IMR-90 (cell line): ENCODE results near the gene MRPL28. TPM values are rescaled to one million over a fixed set of nuclear protein-coding genes. Genes with fewer than 3 reads are reported as not detected.

Experiments
- ATAC-seq: fragments of 200-7000 bp; cut with Tn5 transposase; 2 replicates; pipeline ENCODE4 v1.9.1; 2020; ENCODE audit warnings: low read depth, mild to moderate bottlenecking, moderate library complexity
- BruUV-seq: library from RNA; stranded (reverse); fragments of 400-500 nt; replicated peaks from 2 replicates; lab custom pipeline; 2021; lab: Mats Ljungman, UMichigan
- CTCF ChIA-PET: fragments of 300-600 bp; formaldehyde crosslinking; extraction: SDS; loops from one replicate; lab custom pipeline; 2021; ENCODE audit warnings: antibody characterized with exemption; lab: Yijun Ruan, JAX
- POLR2A ChIA-PET: fragments of 300-600 bp; sonication (Branson Sonifier 250); formaldehyde crosslinking; loops from one replicate; lab custom pipeline; 2022; ENCODE audit warnings: antibody characterized with exemption; ENCODE audit not compliant: unreplicated experiment; lab: Charles Lee
- DNase-seq: peaks from one replicate; pipeline ENCODE4 v3.0.0; 2013
- H2AFZ ChIP-seq: replicated peaks from 2 replicates; pipeline ENCODE3; 2013; ENCODE audit warnings: low read length, mild to moderate bottlenecking; ENCODE audit not compliant: poor library complexity
- H2AK5ac ChIP-seq: 2 replicates; pipeline ENCODE4 v1.6.1; 2013; ENCODE audit warnings: low read depth, low read length, inconsistent platforms
- H2AK9ac ChIP-seq: replicated peaks from 2 replicates; pipeline ENCODE3; 2013; ENCODE audit warnings: mild to moderate bottlenecking, low read depth, low read length, moderate library complexity; ENCODE audit not compliant: poor library complexity
- H2BK120ac ChIP-seq: 2 replicates; pipeline ENCODE4 v1.6.1; 2013; ENCODE audit warnings: low read depth, low read length, inconsistent platforms
- H2BK15ac ChIP-seq: 3 replicates; pipeline ENCODE4 v1.6.1; 2013; ENCODE audit warnings: low read depth, low read length, inconsistent platforms
- H2BK20ac ChIP-seq: 2 replicates; pipeline ENCODE4 v1.6.1; 2013; ENCODE audit warnings: low read depth, mild to moderate bottlenecking, inconsistent platforms, low read length, moderate library complexity
- H2BK5ac ChIP-seq: 2 replicates; pipeline ENCODE4 v1.6.1; 2013; ENCODE audit warnings: mild to moderate bottlenecking, low read depth, low read length, inconsistent platforms; ENCODE audit not compliant: poor library complexity, severe bottlenecking
- H3K14ac ChIP-seq: replicated peaks from 2 replicates; pipeline ENCODE4 v1.6.1; 2013; ENCODE audit warnings: low read depth, low read length, inconsistent platforms
- H3K18ac ChIP-seq: 2 replicates; pipeline ENCODE4 v1.6.1; 2013; ENCODE audit warnings: low read depth, low read length, control low read depth
- H3K23ac ChIP-seq: 2 replicates; pipeline ENCODE4 v1.6.1; 2013; ENCODE audit warnings: low read depth, low read length, inconsistent platforms
- H3K27ac ChIP-seq: 2 replicates; pipeline ENCODE4 v1.5.1; 2013; ENCODE audit warnings: mild to moderate bottlenecking, control low read depth, low read length; ENCODE audit not compliant: insufficient read depth
- H3K27me3 ChIP-seq: 2 replicates; pipeline ENCODE4 v1.6.1; 2013; ENCODE audit warnings: low read length; ENCODE audit not compliant: control insufficient read depth, insufficient read depth
- H3K36me3 ChIP-seq: 2 replicates; pipeline ENCODE4 v1.6.1; 2013; ENCODE audit warnings: low read length, mixed read lengths; ENCODE audit not compliant: control insufficient read depth, insufficient read depth
- H3K4ac ChIP-seq: 2 replicates; pipeline ENCODE4 v1.6.1; 2013; ENCODE audit warnings: low read depth, low read length, inconsistent platforms
- H3K4me1 ChIP-seq: 2 replicates; pipeline ENCODE4 v1.6.1; 2013; ENCODE audit warnings: low read length, mixed read lengths; ENCODE audit not compliant: control insufficient read depth, insufficient read depth
- H3K4me2 ChIP-seq: 2 replicates; pipeline ENCODE4 v1.6.1; 2013; ENCODE audit warnings: low read depth, mild to moderate bottlenecking, control low read depth, low read length, moderate library complexity
- H3K4me3 ChIP-seq: 2 replicates; pipeline ENCODE4 v1.5.1; 2013; ENCODE audit warnings: low read depth, mild to moderate bottlenecking, control low read depth, low read length, moderate library complexity; ENCODE audit not compliant: insufficient read depth
- H3K56ac ChIP-seq: 2 replicates; pipeline ENCODE4 v1.6.1; 2013; ENCODE audit warnings: low read length, inconsistent platforms; ENCODE audit not compliant: insufficient read depth; ENCODE audit errors: extremely low read depth
- H3K79me1 ChIP-seq, 2 experiments: 2 replicates each; pipeline ENCODE4 v1.6.1; 2013; ENCODE audit warnings: low read length in 2 of 2, inconsistent platforms in 1 of 2, low read depth in 1 of 2
- H3K9ac ChIP-seq: 2 replicates; pipeline ENCODE4 v1.6.1; 2013; ENCODE audit warnings: low read depth, low read length, control low read depth
- H3K9me1 ChIP-seq: 2 replicates; pipeline ENCODE4 v1.6.1; 2013; ENCODE audit warnings: low read length, inconsistent platforms; ENCODE audit not compliant: insufficient read depth
- H3K9me3 ChIP-seq: 2 replicates; pipeline ENCODE4 v1.6.1; 2013; ENCODE audit warnings: low read length; ENCODE audit not compliant: control insufficient read depth, insufficient read depth
- H4K20me1 ChIP-seq: 2 replicates; pipeline ENCODE4 v1.6.1; 2013; ENCODE audit warnings: low read length, inconsistent platforms; ENCODE audit not compliant: insufficient read depth
- H4K5ac ChIP-seq: 2 replicates; pipeline ENCODE4 v1.6.1; 2013; ENCODE audit warnings: mild to moderate bottlenecking, low read depth, low read length, control low read depth
- H4K8ac ChIP-seq, 2 experiments: 2 replicates each; pipeline ENCODE4 v1.6.1; 2013; ENCODE audit warnings: low read depth in 2 of 2, low read length in 2 of 2, control low read depth in 1 of 2, inconsistent platforms in 1 of 2
- H4K91ac ChIP-seq: 2 replicates; pipeline ENCODE4 v1.6.1; 2013; ENCODE audit warnings: low read depth, low read length, inconsistent platforms; ENCODE audit not compliant: insufficient read depth
- BHLHE40 ChIP-seq: fragments of 150-350 bp; IDR thresholded peaks from 2 replicates; pipeline ENCODE4 v1.6.1; 2016; ENCODE audit warnings: mild to moderate bottlenecking, low read depth, low read length
- CEBPB ChIP-seq: IDR thresholded peaks from 2 replicates; pipeline ENCODE4 v1.6.1; 2012; ENCODE audit warnings: low read depth, low read length, improper control_type of control experiment
- CHD1 ChIP-seq: IDR thresholded peaks from 2 replicates; pipeline ENCODE4 v1.6.1; 2012; ENCODE audit warnings: low read depth, low read length, improper control_type of control experiment
- CTCF ChIP-seq: conservative IDR thresholded peaks from 2 replicates; pipeline ENCODE4 v1.5.1; 2012; ENCODE audit warnings: mild to moderate bottlenecking, low read depth, low read length, improper control_type of control experiment
- FOS ChIP-seq: fragments of 150-350 bp; IDR thresholded peaks from 2 replicates; pipeline ENCODE4 v1.6.1; 2016; ENCODE audit warnings: low read depth, low read length
- MAFK ChIP-seq: IDR thresholded peaks from 2 replicates; pipeline ENCODE4 v1.6.1; 2012; ENCODE audit warnings: low read depth, low read length, improper control_type of control experiment
- MAZ ChIP-seq: IDR thresholded peaks from 2 replicates; pipeline ENCODE4 v1.6.1; 2012; ENCODE audit warnings: low read depth, mild to moderate bottlenecking, low read length, improper control_type of control experiment, moderate library complexity, borderline replicate concordance
- MXI1 ChIP-seq: IDR thresholded peaks from 2 replicates; pipeline ENCODE4 v1.6.1; 2012; ENCODE audit warnings: low read depth, mild to moderate bottlenecking, low read length, moderate library complexity, borderline replicate concordance
- NFE2L2 ChIP-seq: fragments of 150-350 bp; IDR thresholded peaks from 2 replicates; pipeline ENCODE4 v1.6.1; 2016; ENCODE audit warnings: low read depth, mild to moderate bottlenecking, low read length
- POLR2A ChIP-seq: IDR thresholded peaks from 2 replicates; pipeline ENCODE4 v1.6.1; 2012; ENCODE audit warnings: mild to moderate bottlenecking, low read depth, low read length
- RAD21 ChIP-seq: IDR thresholded peaks from 2 replicates; pipeline ENCODE4 v1.6.1; 2012; ENCODE audit warnings: low read length, improper control_type of control experiment
- RCOR1 ChIP-seq: IDR thresholded peaks from 2 replicates; pipeline ENCODE4 v1.6.1; 2012; ENCODE audit warnings: mild to moderate bottlenecking, low read length, improper control_type of control experiment; ENCODE audit not compliant: insufficient replicate concordance
- RFX5 ChIP-seq: IDR thresholded peaks from 2 replicates; pipeline ENCODE4 v1.8.0; 2012; ENCODE audit warnings: low read depth, mild to moderate bottlenecking, low read length, moderate library complexity
- SMC3 ChIP-seq: fragments of 150-350 bp; IDR thresholded peaks from 2 replicates; pipeline ENCODE4 v1.6.1; 2016; ENCODE audit warnings: low read depth, mild to moderate bottlenecking, antibody characterized with exemption, low read length, moderate library complexity
- WGBS, 2 experiments: methylation state at CpG; one replicate each; pipeline versions ENCODE4 v1.1.5 to v1.1.7; 2013; ENCODE audit warnings: missing lambda C conversion rate in 2 of 2; ENCODE audit not compliant: insufficient read length in 1 of 2; ENCODE audit errors: extremely low coverage in 2 of 2; 5-methylcytosine and 5-hydroxymethylcytosine counted together
- dilution Hi-C: fragments of 300-500 bp; cut with HindIII; formaldehyde crosslinking; loops from one replicate; pipeline ENCODE4 v1.14.3; 2018; ENCODE audit warnings: low sequenced_read_pairs; ENCODE audit not compliant: unreplicated experiment
- in situ Hi-C: fragments of 300-500 bp; cut with MboI; formaldehyde crosslinking; loops from 3 replicates; pipeline ENCODE4 v1.14.3; 2019; ENCODE audit warnings: low sequenced_read_pairs, inconsistent platforms, mixed read lengths
- intact Hi-C: fragments of 100-400 bp; cut with micrococcal nuclease; formaldehyde crosslinking; loops from 2 replicates; pipeline ENCODE4 v1.10.0; 2022
- polyA plus RNA-seq, 3 experiments: library from polyadenylated mRNA; depleted of rRNA; stranded (reverse); fragments of >200 nt; gene quantifications; 2 replicates each; pipeline ENCODE4 v1.2.3, GENCODE V29; 2012; ENCODE audit warnings: low replicate concordance in 1 of 3
- total RNA-seq: library from RNA; depleted of rRNA; stranded (reverse); fragments of >200 nt; gene quantifications from 2 replicates; pipeline ENCODE4 v1.2.3, GENCODE V29; 2012
- TF ChIP-seq, protein P1 (sequence below): fragments of 150-350 bp; IDR thresholded peaks from 2 replicates; pipeline ENCODE4 v1.6.1; 2016; ENCODE audit warnings: low read depth, mild to moderate bottlenecking, low read length, moderate library complexity, borderline replicate concordance
- TF ChIP-seq, protein P2 (sequence below): fragments of 150-350 bp; IDR thresholded peaks from 2 replicates; pipeline ENCODE4 v1.6.1; 2017; ENCODE audit warnings: mild to moderate bottlenecking, antibody characterized with exemption, low read length, low read depth

The MRPL28 gene
- total and polyA plus RNA-seq, 2 of the 4 experiments (the other 2 are of a cell fraction) = 104 to 181 TPM

DNA sequence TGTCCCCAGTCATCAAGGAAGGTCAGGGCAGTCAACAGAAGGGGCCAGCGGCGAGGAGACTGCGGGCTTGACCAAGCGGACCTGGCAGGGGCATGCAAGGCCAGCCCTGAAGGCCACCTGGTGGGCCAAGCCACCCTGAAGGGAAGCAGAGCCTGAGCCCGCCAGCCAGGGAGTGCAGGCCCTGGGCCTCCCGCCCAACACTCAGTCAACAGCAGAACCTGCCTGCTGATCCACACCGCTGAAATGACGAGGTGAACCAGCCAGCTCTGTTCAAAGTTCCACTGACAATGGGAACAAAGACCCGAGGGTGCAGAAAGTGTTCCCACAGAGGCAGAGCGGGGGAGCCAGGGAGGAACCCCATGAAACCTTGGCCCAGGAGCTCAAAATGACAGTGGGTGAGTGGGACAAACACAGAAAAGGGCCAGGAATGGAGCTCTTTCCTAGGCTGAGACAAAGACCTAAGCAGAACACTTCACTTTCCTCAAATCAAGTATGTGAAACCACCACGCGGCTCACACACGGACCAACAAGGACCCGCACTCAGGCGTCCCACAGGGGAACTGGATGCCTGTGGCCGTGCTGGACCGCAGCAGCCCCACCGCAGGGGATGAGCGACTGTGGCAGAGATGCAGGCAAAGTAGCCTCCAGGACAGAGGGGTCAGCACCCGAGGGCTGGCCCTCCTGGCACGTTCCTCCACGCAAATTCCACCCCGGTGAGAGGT is 29.8 kb downstream of the MRPL28 start:
- BruUV-seq = no TSS peak
- H2AFZ ChIP-seq = no peak overlapping the region
- ChIA-PET POLR2A (no interaction called here), CTCF (no interaction called here)
- H3K18ac ChIP-seq = no peak overlapping the region
- ATAC-seq = no peak
- peaks cover 66% of the 10 kb centered on the region for H4K20me1 ChIP-seq
- no peak overlapping the region for H3K4me3 ChIP-seq
- no peaks in the 10 kb centered on the region for H3K9me3 ChIP-seq
- H3K14ac ChIP-seq = no peak overlapping the region
- H2AK5ac ChIP-seq = no peak overlapping the region
- H3K36me3 ChIP-seq = peaks cover 7% of the 10 kb centered on the region
- no peak overlapping the region for H4K91ac ChIP-seq
- WGBS, 2 experiments = 95% methylated on average over 22 of the region's 23 CpGs; no CpG with 5 or more reads in 1 of the 2 experiments
- intact Hi-C loops (no loop called here), in situ Hi-C loops (no loop called here), dilution Hi-C loops (no loop called here)
- H4K8ac ChIP-seq = no peak overlapping the region
- no peak overlapping the region for H2BK120ac ChIP-seq
- H3K79me1 ChIP-seq = peaks cover 21 to 70% of the 10 kb centered on the region in 2 experiments
- H3K4ac ChIP-seq = no peak overlapping the region
- H3K4me1 ChIP-seq = no peaks in the 10 kb centered on the region
- no peak for DNase-seq
- TF ChIP-seq CTCF (no peak), NFE2L2 (no peak), MAZ (no peak), FOS (no peak), RAD21 (no peak), CEBPB (no peak), POLR2A (no peak), MAFK (no peak), MXI1 (no peak), RCOR1 (no peak), BHLHE40 (no peak), CHD1 (no peak), SMC3 (no peak), RFX5 (no peak)
- TF ChIP-seq, protein P1, sequence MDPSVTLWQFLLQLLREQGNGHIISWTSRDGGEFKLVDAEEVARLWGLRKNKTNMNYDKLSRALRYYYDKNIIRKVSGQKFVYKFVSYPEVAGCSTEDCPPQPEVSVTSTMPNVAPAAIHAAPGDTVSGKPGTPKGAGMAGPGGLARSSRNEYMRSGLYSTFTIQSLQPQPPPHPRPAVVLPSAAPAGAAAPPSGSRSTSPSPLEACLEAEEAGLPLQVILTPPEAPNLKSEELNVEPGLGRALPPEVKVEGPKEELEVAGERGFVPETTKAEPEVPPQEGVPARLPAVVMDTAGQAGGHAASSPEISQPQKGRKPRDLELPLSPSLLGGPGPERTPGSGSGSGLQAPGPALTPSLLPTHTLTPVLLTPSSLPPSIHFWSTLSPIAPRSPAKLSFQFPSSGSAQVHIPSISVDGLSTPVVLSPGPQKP = no peak
- TF ChIP-seq, protein P2, sequence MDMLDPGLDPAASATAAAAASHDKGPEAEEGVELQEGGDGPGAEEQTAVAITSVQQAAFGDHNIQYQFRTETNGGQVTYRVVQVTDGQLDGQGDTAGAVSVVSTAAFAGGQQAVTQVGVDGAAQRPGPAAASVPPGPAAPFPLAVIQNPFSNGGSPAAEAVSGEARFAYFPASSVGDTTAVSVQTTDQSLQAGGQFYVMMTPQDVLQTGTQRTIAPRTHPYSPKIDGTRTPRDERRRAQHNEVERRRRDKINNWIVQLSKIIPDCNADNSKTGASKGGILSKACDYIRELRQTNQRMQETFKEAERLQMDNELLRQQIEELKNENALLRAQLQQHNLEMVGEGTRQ = no peak
- no peak overlapping the region for H3K23ac ChIP-seq
- peaks cover 6% of the 10 kb centered on the region for H3K9me1 ChIP-seq
- H2BK15ac ChIP-seq = no peak overlapping the region
- H4K5ac ChIP-seq = no peak overlapping the region
- H2AK9ac ChIP-seq = no peak overlapping the region
- no peaks in the 10 kb centered on the region for H3K27me3 ChIP-seq
- no peak overlapping the region for H3K4me2 ChIP-seq
- no peak overlapping the region for H2BK20ac ChIP-seq
- H3K56ac ChIP-seq = no peak overlapping the region
- H3K27ac ChIP-seq = no peak overlapping the region
- H3K9ac ChIP-seq = no peak overlapping the region
- H2BK5ac ChIP-seq = no peak overlapping the region
